ENCODE measurements around the gene WFDC10B.

- TF ChIP-seq EZH2 (IDR thresholded peaks at IDR 0.05; ENCODE audit: borderline replicate concordance, control insufficient read depth, low read depth, low read length) (no peak), CTCF (IDR thresholded peaks at IDR 0.05 in 2 of 3, conservative IDR thresholded peaks at IDR 0.05 in 1 of 3; ENCODE audit: control insufficient read depth in 2 of 3, extremely low read depth in 1 of 3, insufficient read depth in 1 of 3, low read depth in 3 of 3, low read length in 3 of 3) (no peak), JUND (IDR thresholded peaks at IDR 0.05; ENCODE audit: low read depth, low read length) (no peak), KDM1A (IDR thresholded peaks at IDR 0.05; ENCODE audit: borderline replicate concordance) (no peak), POLR2A (IDR thresholded peaks at IDR 0.05; ENCODE audit: low read depth, low read length) (no peak), MXI1 (IDR thresholded peaks at IDR 0.05; ENCODE audit: low read depth, low read length) (no peak), SMC3 (IDR thresholded peaks at IDR 0.05; ENCODE audit: borderline replicate concordance, low read length) (no peak), FOXM1 (IDR thresholded peaks at IDR 0.05; ENCODE audit: low read depth, low read length) (no peak)
Measured at GRCh38 chr20:45745015-45745414, 40.2 kb upstream of the WFDC10B start.

Data from GM12878 (cell line).